Fibroblast of the aortic adventitia (primary cell): Measurements from ENCODE around the gene PRMT2. TPM values are rescaled to one million over a fixed set of nuclear protein-coding genes. Genes with fewer than 3 reads are reported as not detected.

Experiments
- DNase-seq: peaks from one replicate; pipeline ENCODE4 v3.0.0-alpha.2; 2010; ENCODE audit warnings: low read depth
- H3K4me3 ChIP-seq: 2 replicates; pipeline ENCODE4 v1.5.1; 2011; ENCODE audit warnings: low read depth, mild to moderate bottlenecking, control low read depth, low read length, moderate library complexity
- CTCF ChIP-seq: IDR thresholded peaks from 2 replicates; pipeline ENCODE4 v1.5.1; 2011; ENCODE audit warnings: mild to moderate bottlenecking, low read length, control low read depth, inconsistent platforms; ENCODE audit not compliant: insufficient read depth
- total RNA-seq: library from RNA; depleted of rRNA; stranded (reverse); fragments of >200 nt; gene quantifications from 2 replicates; pipeline ENCODE4 v1.2.3, GENCODE V29; 2012; ENCODE audit warnings: low replicate concordance

The PRMT2 gene
- total RNA-seq, 1 donor: 96.6 TPM

- DNase-seq: no peak
- no peak overlapping the region for H3K4me3 ChIP-seq
- TF ChIP-seq CTCF: no peak
Measured at GRCh38 chr21:46600305-46600704, 35.2 kb upstream of the PRMT2 start.

GRCh38 chr21:46600978-46601377 is 34.5 kb upstream of the PRMT2 start:
- no peak overlapping the region for H3K4me3 ChIP-seq
- no peak for TF ChIP-seq CTCF

GRCh38 chr21:46603228-46603627 is 32.2 kb upstream of the PRMT2 start:
- no peak for TF ChIP-seq CTCF
- no peak overlapping the region for H3K4me3 ChIP-seq
- DNase-seq: peak; percentile 18

More at GRCh38 chr21:46600978-46601377, 34.5 kb upstream of the PRMT2 start:
- DNase-seq: no peak

- DNase-seq: no peak
- no peak for TF ChIP-seq CTCF
- no peak overlapping the region for H3K4me3 ChIP-seq
Measured at GRCh38 chr21:46604329-46604974, 31.0 kb upstream of the PRMT2 start.

GRCh38 chr21:46604975-46605766 is 30.3 kb upstream of the PRMT2 start, which contains the start of gene S100B:
Gene S100B, minus strand, starts transcription at chr21:46605082. Its CDS starts 2,667 bp downstream, at chr21:46602415.
- DNase-seq: peak; percentile 15
- no peak for TF ChIP-seq CTCF
- H3K4me3 ChIP-seq: no peak within 1 kb of the TSS

- no peak for DNase-seq
- TF ChIP-seq CTCF: no peak
- no peak overlapping the region for H3K4me3 ChIP-seq
Measured at GRCh38 chr21:46605767-46606426, 29.6 kb upstream of the PRMT2 start.
